HepG2 (cell line): ENCODE data around the gene SLC2A10. TPM values are rescaled to one million over a fixed set of nuclear protein-coding genes. Genes with fewer than 3 reads are reported as not detected.

Experiments
- CBX1 ChIP-seq: IDR thresholded peaks from one replicate; pipeline ENCODE4 v1.6.1; 2016; ENCODE audit warnings: antibody characterized with exemption, low read depth
- DNMT3B ChIP-seq: conservative IDR thresholded peaks from 2 replicates; pipeline ENCODE4 v1.6.1; 2016; ENCODE audit warnings: missing biosample characterization, control low read depth
- FOXP1 ChIP-seq, 2 experiments: fragments of 450-650 bp in 1 of 2; IDR thresholded peaks; 2 replicates each; pipeline ENCODE4 v1.6.1; 2017 to 2018; ENCODE audit warnings: antibody characterized with exemption in 1 of 2
- GTF2F1 ChIP-seq: fragments of 150-350 bp; IDR thresholded peaks from 2 replicates; pipeline ENCODE4 v1.6.1; 2014; ENCODE audit warnings: low read length
- SOX13 ChIP-seq, 3 experiments: fragments of 450-650 bp in 1 of 3; sonication (generic) in 1 of 3; formaldehyde crosslinking in 1 of 3; IDR thresholded peaks in 2 of 3; conservative IDR thresholded peaks in 1 of 3; 2 replicates each; pipeline versions ENCODE4 v1.5.0 to v1.6.1; 2016 to 2020; ENCODE audit warnings: antibody characterized with exemption in 1 of 3, mild to moderate bottlenecking in 1 of 3, missing compliant biosample characterization in 1 of 3, missing genetic modification reagents in 1 of 3, moderate library complexity in 1 of 3
- TAF1 ChIP-seq: sonication (generic); formaldehyde crosslinking; IDR thresholded peaks from 2 replicates; pipeline ENCODE4 v1.4.0; 2020; ENCODE audit warnings: missing genetic modification reagents
- ZBTB1 ChIP-seq: sonication (generic); formaldehyde crosslinking; IDR thresholded peaks from 2 replicates; pipeline ENCODE4 v1.4.0; 2020; ENCODE audit warnings: missing genetic modification reagents, borderline replicate concordance
- ZNF441 ChIP-seq: sonication (generic); formaldehyde crosslinking; IDR thresholded peaks from 2 replicates; pipeline ENCODE4 v1.7.0; 2021; ENCODE audit warnings: missing genetic modification reagents, borderline replicate concordance
- ZNF547 ChIP-seq: sonication (generic); formaldehyde crosslinking; IDR thresholded peaks from 2 replicates; pipeline ENCODE4 v1.5.1; 2020; ENCODE audit warnings: mild to moderate bottlenecking, missing genetic modification reagents
- polyA plus RNA-seq, 8 experiments: library from polyadenylated mRNA; depleted of rRNA in 3 of 8; stranded (reverse) in 7 of 8; unstranded in 1 of 8; fragments of >200 nt; fragmentation: Illumina TruSeq in 4 of 8; extraction: Trizol in 4 of 8; gene quantifications; 2 replicates each; pipeline versions ENCODE4 v1.2.1 to v1.2.3, GENCODE V29; 2011 to 2016; ENCODE audit warnings: low read depth in 4 of 8, missing spikeins in 1 of 8, mixed read lengths in 1 of 8; ENCODE audit not compliant: insufficient read depth in 1 of 8
- total RNA-seq, 5 experiments: library from RNA; depleted of rRNA; stranded (reverse); fragments of >200 nt; fragmentation: Illumina TruSeq; extraction: Trizol; gene quantifications; 2 replicates each; pipeline ENCODE4 v1.2.3, GENCODE V29; 2016; ENCODE audit warnings: low read depth in 1 of 5
- TF ChIP-seq, protein P1 (sequence below): sonication (generic); formaldehyde crosslinking; IDR thresholded peaks from 2 replicates; pipeline ENCODE4 v1.4.0; 2020; ENCODE audit warnings: missing genetic modification reagents, borderline replicate concordance
- TF ChIP-seq, protein P2 (sequence below): sonication (generic); formaldehyde crosslinking; IDR thresholded peaks from 2 replicates; pipeline ENCODE4 v1.5.1; 2020; ENCODE audit warnings: mild to moderate bottlenecking, missing genetic modification reagents
- TF ChIP-seq, protein P3 (sequence below), 2 experiments: IDR thresholded peaks; 2 replicates each; pipeline ENCODE4 v1.6.1; 2011 to 2012; ENCODE audit warnings: low read length in 2 of 2, borderline replicate concordance in 1 of 2, low read depth in 1 of 2, mild to moderate bottlenecking in 1 of 2, moderate library complexity in 1 of 2
- TF ChIP-seq, protein P4 (sequence below): sonication (generic); formaldehyde crosslinking; IDR thresholded peaks from 2 replicates; pipeline ENCODE4 v1.8.1; 2023; ENCODE audit warnings: mild to moderate bottlenecking, inconsistent platforms, moderate library complexity, missing genetic modification reagents, borderline replicate concordance

The SLC2A10 gene
- total and polyA plus RNA-seq, 2 of the 13 experiments (the other 11 are each of a cell fraction or from before 2014, with no cell fraction given) = 16.0 to 18.4 TPM

DNA sequence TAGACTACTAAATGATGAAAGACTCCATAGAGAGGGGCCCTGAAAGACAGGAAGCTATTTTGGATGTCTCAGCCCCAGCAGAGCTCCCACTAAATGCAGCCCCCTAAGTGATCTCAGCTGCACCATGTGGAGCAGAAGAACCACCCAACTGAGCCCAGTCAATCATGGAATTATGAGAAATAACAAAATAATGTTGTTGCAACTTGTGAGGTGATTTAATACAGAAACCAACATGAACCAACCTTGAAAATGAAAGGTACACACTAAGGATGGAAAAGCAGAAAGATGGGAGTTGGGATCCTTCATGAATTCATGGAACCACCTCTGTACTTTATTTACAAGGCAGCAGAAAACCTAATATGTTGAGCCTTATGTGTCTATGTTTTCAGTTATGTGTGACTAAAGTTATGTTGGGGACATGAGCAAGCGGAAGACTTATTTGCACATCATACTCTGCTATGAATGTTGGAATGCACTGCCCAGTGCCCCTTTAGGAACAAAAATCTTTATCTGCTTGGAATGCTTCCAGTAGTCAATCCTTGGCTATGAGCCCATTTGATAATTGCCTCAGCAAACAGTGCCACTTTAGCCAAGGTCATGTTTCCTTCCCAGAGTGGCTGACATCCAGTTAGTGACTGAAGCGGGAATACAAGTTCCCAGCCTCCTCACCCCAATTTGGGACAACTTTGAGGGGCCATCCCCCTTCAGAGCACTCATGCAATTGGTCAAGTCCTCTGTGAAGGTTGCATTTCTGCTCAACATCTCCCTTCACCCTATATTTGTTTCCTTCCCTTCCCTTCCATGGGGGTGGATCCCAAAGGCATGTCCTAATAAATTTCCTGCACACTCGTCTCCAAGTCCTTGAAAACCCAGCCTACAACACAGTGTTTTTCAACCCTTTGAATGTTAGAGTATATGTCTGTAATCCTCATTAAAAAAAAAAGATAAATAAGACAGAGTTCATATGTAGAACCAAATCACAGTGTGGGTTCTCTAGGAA, 38.6 kb upstream of the SLC2A10 start (continued):
- TF ChIP-seq ZBTB1 (CRISPR knock-in tag) = no peak
- peak; percentile 51; the same call in 1 of the 2 replicates for TF ChIP-seq TAF1 (CRISPR knock-in tag)
- peak; percentile 70; the same call in 1 of the 2 replicates for TF ChIP-seq ZNF547 (CRISPR knock-in tag)
- TF ChIP-seq GTF2F1 = no peak
- 0 out of 2 replicates have a peak, but pooled peaks have one; percentile 43 for TF ChIP-seq FOXP1 (IDR thresholded peaks at IDR 0.05)
- TF ChIP-seq FOXP1 (CRISPR knock-in tag; IDR thresholded peaks at IDR 0.05) = peak; percentile 89
- TF ChIP-seq CBX1 = peak; percentile 47
- peak; percentile 73; the same call in 1 of the 2 replicates for TF ChIP-seq DNMT3B (CRISPR knock-in tag)
- TF ChIP-seq, protein P1, sequence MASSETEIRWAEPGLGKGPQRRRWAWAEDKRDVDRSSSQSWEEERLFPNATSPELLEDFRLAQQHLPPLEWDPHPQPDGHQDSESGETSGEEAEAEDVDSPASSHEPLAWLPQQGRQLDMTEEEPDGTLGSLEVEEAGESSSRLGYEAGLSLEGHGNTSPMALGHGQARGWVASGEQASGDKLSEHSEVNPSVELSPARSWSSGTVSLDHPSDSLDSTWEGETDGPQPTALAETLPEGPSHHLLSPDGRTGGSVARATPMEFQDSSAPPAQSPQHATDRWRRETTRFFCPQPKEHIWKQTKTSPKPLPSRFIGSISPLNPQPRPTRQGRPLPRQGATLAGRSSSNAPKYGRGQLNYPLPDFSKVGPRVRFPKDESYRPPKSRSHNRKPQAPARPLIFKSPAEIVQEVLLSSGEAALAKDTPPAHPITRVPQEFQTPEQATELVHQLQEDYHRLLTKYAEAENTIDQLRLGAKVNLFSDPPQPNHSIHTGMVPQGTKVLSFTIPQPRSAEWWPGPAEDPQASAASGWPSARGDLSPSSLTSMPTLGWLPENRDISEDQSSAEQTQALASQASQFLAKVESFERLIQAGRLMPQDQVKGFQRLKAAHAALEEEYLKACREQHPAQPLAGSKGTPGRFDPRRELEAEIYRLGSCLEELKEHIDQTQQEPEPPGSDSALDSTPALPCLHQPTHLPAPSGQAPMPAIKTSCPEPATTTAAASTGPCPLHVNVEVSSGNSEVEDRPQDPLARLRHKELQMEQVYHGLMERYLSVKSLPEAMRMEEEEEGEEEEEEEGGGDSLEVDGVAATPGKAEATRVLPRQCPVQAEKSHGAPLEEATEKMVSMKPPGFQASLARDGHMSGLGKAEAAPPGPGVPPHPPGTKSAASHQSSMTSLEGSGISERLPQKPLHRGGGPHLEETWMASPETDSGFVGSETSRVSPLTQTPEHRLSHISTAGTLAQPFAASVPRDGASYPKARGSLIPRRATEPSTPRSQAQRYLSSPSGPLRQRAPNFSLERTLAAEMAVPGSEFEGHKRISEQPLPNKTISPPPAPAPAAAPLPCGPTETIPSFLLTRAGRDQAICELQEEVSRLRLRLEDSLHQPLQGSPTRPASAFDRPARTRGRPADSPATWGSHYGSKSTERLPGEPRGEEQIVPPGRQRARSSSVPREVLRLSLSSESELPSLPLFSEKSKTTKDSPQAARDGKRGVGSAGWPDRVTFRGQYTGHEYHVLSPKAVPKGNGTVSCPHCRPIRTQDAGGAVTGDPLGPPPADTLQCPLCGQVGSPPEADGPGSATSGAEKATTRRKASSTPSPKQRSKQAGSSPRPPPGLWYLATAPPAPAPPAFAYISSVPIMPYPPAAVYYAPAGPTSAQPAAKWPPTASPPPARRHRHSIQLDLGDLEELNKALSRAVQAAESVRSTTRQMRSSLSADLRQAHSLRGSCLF (CRISPR knock-in tag) = no peak
- TF ChIP-seq, protein P2, sequence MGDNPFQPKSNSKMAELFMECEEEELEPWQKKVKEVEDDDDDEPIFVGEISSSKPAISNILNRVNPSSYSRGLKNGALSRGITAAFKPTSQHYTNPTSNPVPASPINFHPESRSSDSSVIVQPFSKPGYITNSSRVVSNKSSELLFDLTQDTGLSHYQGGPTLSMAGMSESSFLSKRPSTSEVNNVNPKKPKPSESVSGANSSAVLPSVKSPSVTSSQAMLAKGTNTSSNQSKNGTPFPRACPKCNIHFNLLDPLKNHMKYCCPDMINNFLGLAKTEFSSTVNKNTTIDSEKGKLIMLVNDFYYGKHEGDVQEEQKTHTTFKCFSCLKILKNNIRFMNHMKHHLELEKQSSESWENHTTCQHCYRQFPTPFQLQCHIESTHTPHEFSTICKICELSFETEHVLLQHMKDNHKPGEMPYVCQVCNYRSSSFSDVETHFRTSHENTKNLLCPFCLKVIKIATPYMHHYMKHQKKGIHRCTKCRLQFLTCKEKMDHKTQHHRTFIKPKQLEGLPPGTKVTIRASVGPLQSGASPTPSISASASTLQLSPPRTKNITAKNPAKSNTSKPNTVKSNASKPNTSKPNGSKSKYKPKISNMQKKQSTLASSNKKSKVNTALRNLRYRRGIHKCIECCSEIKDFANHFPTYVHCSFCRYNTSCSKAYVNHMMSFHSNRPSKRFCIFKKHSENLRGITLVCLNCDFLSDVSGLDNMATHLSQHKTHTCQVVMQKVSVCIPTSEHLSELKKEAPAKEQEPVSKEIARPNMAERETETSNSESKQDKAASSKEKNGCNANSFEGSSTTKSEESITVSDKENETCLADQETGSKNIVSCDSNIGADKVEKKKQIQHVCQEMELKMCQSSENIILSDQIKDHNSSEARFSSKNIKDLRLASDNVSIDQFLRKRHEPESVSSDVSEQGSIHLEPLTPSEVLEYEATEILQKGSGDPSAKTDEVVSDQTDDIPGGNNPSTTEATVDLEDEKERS (CRISPR knock-in tag) = peak; percentile 100
- peak; percentile 68; the same call in 1 of the 2 replicates for TF ChIP-seq SOX13 (IDR thresholded peaks at IDR 0.05)
- TF ChIP-seq SOX13 (CRISPR knock-in tag; conservative IDR thresholded peaks at IDR 0.05 in 1 of 2, IDR thresholded peaks at IDR 0.05 in 1 of 2) = peak in 1 of 2 experiments; percentile 97; a peak in 2 of 4 replicates
- TF ChIP-seq, protein P3, sequence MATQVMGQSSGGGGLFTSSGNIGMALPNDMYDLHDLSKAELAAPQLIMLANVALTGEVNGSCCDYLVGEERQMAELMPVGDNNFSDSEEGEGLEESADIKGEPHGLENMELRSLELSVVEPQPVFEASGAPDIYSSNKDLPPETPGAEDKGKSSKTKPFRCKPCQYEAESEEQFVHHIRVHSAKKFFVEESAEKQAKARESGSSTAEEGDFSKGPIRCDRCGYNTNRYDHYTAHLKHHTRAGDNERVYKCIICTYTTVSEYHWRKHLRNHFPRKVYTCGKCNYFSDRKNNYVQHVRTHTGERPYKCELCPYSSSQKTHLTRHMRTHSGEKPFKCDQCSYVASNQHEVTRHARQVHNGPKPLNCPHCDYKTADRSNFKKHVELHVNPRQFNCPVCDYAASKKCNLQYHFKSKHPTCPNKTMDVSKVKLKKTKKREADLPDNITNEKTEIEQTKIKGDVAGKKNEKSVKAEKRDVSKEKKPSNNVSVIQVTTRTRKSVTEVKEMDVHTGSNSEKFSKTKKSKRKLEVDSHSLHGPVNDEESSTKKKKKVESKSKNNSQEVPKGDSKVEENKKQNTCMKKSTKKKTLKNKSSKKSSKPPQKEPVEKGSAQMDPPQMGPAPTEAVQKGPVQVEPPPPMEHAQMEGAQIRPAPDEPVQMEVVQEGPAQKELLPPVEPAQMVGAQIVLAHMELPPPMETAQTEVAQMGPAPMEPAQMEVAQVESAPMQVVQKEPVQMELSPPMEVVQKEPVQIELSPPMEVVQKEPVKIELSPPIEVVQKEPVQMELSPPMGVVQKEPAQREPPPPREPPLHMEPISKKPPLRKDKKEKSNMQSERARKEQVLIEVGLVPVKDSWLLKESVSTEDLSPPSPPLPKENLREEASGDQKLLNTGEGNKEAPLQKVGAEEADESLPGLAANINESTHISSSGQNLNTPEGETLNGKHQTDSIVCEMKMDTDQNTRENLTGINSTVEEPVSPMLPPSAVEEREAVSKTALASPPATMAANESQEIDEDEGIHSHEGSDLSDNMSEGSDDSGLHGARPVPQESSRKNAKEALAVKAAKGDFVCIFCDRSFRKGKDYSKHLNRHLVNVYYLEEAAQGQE (IDR thresholded peaks at IDR 0.05; ENCODE audit: borderline replicate concordance in 1 of 2, low read depth in 1 of 2, low read length in 2 of 2) = peak in 1 of 2 experiments; percentile 69; a peak in 1 of 4 replicates
- TF ChIP-seq, protein P4, sequence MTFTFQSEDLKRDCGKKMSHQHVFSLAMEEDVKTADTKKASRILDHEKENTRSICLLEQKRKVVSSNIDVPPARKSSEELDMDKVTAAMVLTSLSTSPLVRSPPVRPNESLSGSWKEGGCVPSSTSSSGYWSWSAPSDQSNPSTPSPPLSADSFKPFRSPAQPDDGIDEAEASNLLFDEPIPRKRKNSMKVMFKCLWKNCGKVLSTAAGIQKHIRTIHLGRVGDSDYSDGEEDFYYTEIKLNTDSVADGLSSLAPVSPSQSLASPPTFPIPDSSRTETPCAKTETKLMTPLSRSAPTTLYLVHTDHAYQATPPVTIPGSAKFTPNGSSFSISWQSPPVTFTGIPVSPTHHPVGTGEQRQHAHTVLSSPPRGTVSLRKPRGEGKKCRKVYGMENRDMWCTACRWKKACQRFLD = no peak
- no peak for TF ChIP-seq ZNF441 (CRISPR knock-in tag)
